Measurements from ENCODE around the gene LRRC39. TPM values are rescaled to one million over a fixed set of nuclear protein-coding genes. Genes with fewer than 3 reads are reported as not detected.

Gene LRRC39
- total RNA-seq, 1 experiment from 2014 or later = 0.67 TPM

GRCh38 chr1:100219457-100219856, 41.4 kb upstream of the LRRC39 start:
- Histone ChIP-seq H3K36me3 (ENCODE audit: insufficient read depth, low read length, poor library complexity, severe bottlenecking) (peaks cover 33% of the 10 kb centered on the region), H3K27ac (ENCODE audit: low read depth, low read length, poor library complexity, severe bottlenecking) (no peak overlapping the region), H3K9me3 (ENCODE audit: low read depth, low read length, poor library complexity, severe bottlenecking) (no peaks in the 10 kb centered on the region), H3K4me3 (ENCODE audit: low read depth, low read length, poor library complexity, severe bottlenecking) (no peak overlapping the region), H3K4me1 (ENCODE audit: insufficient read depth, low read length, poor library complexity, severe bottlenecking) (no peaks in the 10 kb centered on the region), H3K27me3 (replicated peaks; ENCODE audit: insufficient read depth, low read depth, low read length, poor library complexity) (no peaks in the 10 kb centered on the region)
- BruUV-seq (replicated peaks) = no TSS peak
- DNase-seq (ENCODE audit: low spot score) = no peak
- ChIA-PET CTCF (no interaction called here), POLR2A (ENCODE audit: low non-redundant PET) (no interaction called here)
- intact Hi-C loops (cut with micrococcal nuclease; ENCODE audit: unreplicated experiment) = no loop called here
- TF ChIP-seq CTCF (conservative IDR thresholded peaks at IDR 0.05; ENCODE audit: low read depth, low read length) (no peak), EZH2 (IDR thresholded peaks at IDR 0.05; ENCODE audit: borderline replicate concordance, low read depth, low read length, poor library complexity, severe bottlenecking) (no peak)

GRCh38 chr1:100217834-100218233, 39.8 kb upstream of the LRRC39 start:
- no peaks in the 10 kb centered on the region for H3K4me1 ChIP-seq (ENCODE audit: insufficient read depth, low read length, poor library complexity, severe bottlenecking)
- BruUV-seq (replicated peaks) = no TSS peak
- no peaks in the 10 kb centered on the region for H3K27me3 ChIP-seq (replicated peaks; ENCODE audit: insufficient read depth, low read depth, low read length, poor library complexity)
- POLR2A ChIA-PET (ENCODE audit: low non-redundant PET) = no interaction called here
- H3K9me3 ChIP-seq (ENCODE audit: low read depth, low read length, poor library complexity, severe bottlenecking) = no peaks in the 10 kb centered on the region
- H3K36me3 ChIP-seq (ENCODE audit: insufficient read depth, low read length, poor library complexity, severe bottlenecking) = peaks cover 47% of the 10 kb centered on the region
- TF ChIP-seq CTCF (conservative IDR thresholded peaks at IDR 0.05; ENCODE audit: low read depth, low read length) = no peak
- TF ChIP-seq EZH2 (IDR thresholded peaks at IDR 0.05; ENCODE audit: borderline replicate concordance, low read depth, low read length, poor library complexity, severe bottlenecking) = no peak
- CTCF ChIA-PET = no interaction called here
- no peak for DNase-seq (ENCODE audit: low spot score)
- H3K4me3 ChIP-seq (ENCODE audit: low read depth, low read length, poor library complexity, severe bottlenecking) = no peak overlapping the region
- intact Hi-C loops (cut with micrococcal nuclease; ENCODE audit: unreplicated experiment) = no loop called here
- no peak overlapping the region for H3K27ac ChIP-seq (ENCODE audit: low read depth, low read length, poor library complexity, severe bottlenecking)

GRCh38 chr1:100215101-100215500, 37.0 kb upstream of the LRRC39 start:
- ChIA-PET CTCF (no interaction called here), POLR2A (ENCODE audit: low non-redundant PET) (no interaction called here)
- TF ChIP-seq CTCF (conservative IDR thresholded peaks at IDR 0.05; ENCODE audit: low read depth, low read length) (no peak), EZH2 (IDR thresholded peaks at IDR 0.05; ENCODE audit: borderline replicate concordance, low read depth, low read length, poor library complexity, severe bottlenecking) (no peak)
- DNase-seq (ENCODE audit: low spot score) = no peak
- Histone ChIP-seq H3K27ac (ENCODE audit: low read depth, low read length, poor library complexity, severe bottlenecking) (no peak overlapping the region), H3K9me3 (ENCODE audit: low read depth, low read length, poor library complexity, severe bottlenecking) (no peaks in the 10 kb centered on the region), H3K4me1 (ENCODE audit: insufficient read depth, low read length, poor library complexity, severe bottlenecking) (no peaks in the 10 kb centered on the region), H3K36me3 (ENCODE audit: insufficient read depth, low read length, poor library complexity, severe bottlenecking) (peaks cover 58% of the 10 kb centered on the region), H3K4me3 (ENCODE audit: low read depth, low read length, poor library complexity, severe bottlenecking) (no peak overlapping the region), H3K27me3 (replicated peaks; ENCODE audit: insufficient read depth, low read depth, low read length, poor library complexity) (no peaks in the 10 kb centered on the region)
- BruUV-seq (replicated peaks) = no TSS peak
- intact Hi-C loops (cut with micrococcal nuclease; ENCODE audit: unreplicated experiment) = no loop called here
